HUDEP-2 (cell line): ENCODE measurements around the gene SYNGR4.

Source experiments
- DNase-seq, 76 experiments: peaks; one replicate each; lab custom pipeline; 2025; ENCODE audit not compliant: unreplicated experiment in 76 of 76; lab: John Stamatoyannopoulos, UW

Gene SYNGR4

GRCh38 chr19:48421548-48421947 lies 57.4 kb downstream of the SYNGR4 start:
- DNase-seq = peak in 1 of 76 experiments; percentile 10

DNA sequence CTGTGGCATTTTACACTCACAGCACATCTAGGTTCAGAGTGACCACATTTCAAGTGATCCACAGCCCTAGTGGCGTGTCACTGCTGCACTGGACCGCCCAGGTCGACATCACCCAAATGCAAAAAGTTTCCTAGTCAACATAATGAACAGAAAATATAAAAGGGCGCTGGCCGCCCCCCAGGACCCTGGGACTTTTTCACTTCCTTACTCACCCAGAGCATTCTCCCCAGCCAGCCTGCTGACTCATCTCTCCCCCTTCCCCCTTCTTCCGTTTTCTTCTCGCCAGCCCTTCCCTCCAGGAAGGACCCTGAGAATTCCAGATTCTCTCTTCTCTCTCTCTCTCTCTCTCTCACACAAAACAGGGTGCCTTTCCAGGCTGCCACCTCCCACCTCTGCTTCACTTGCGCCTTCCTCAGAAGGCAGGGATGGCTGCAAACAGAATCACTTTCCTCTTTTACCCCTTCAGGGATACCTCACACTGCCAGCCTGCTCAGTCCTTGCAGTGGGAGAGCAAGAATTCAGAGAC lies 60.6 kb downstream of the SYNGR4 start:
- DNase-seq = no peak
